ENCODE measurements around the gene EYS.

The EYS gene

DNA sequence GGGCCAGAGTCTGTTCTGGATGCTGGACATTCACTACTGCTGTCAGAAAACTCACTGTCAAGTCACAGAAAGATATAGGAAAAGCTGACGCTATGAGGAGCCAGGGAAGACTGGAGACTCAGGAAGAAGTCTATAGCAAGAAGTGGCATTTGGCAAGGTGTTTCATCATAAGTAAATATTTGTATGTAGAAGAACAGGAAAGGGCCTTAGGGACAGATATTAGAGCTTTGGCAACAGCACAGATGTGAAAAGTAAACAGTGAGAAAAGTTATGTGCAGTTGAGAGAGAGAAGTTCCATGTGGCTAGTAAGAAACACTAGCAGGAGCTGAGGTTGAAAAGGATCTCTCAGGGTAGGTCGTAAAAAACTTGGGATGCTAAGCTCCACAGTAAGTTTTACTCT, 1202.5 kb downstream of the EYS start:
- no peak overlapping the region for H3K4me2 ChIP-seq (ENCODE audit: low read length)
- no peaks in the 10 kb centered on the region for H3K79me2 ChIP-seq (ENCODE audit: control insufficient read depth, low read length)
- H4K20me1 ChIP-seq (ENCODE audit: control insufficient read depth, insufficient read depth, low read depth, low read length): no peaks in the 10 kb centered on the region
- H3K4me3 ChIP-seq (ENCODE audit: low read length): no peak overlapping the region
- H3K9me3 ChIP-seq (ENCODE audit: control insufficient read depth, insufficient read depth, low read length): no peaks in the 10 kb centered on the region
- no peaks in the 10 kb centered on the region for H3K36me3 ChIP-seq (ENCODE audit: control insufficient read depth, low read length)
- no peak overlapping the region for H3K27ac ChIP-seq (ENCODE audit: low read depth, low read length)
- TF ChIP-seq EZH2phosphoT487 (IDR thresholded peaks at IDR 0.05; ENCODE audit: borderline replicate concordance, low read length): no peak
- TF ChIP-seq, protein P1, sequence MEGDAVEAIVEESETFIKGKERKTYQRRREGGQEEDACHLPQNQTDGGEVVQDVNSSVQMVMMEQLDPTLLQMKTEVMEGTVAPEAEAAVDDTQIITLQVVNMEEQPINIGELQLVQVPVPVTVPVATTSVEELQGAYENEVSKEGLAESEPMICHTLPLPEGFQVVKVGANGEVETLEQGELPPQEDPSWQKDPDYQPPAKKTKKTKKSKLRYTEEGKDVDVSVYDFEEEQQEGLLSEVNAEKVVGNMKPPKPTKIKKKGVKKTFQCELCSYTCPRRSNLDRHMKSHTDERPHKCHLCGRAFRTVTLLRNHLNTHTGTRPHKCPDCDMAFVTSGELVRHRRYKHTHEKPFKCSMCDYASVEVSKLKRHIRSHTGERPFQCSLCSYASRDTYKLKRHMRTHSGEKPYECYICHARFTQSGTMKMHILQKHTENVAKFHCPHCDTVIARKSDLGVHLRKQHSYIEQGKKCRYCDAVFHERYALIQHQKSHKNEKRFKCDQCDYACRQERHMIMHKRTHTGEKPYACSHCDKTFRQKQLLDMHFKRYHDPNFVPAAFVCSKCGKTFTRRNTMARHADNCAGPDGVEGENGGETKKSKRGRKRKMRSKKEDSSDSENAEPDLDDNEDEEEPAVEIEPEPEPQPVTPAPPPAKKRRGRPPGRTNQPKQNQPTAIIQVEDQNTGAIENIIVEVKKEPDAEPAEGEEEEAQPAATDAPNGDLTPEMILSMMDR (IDR thresholded peaks at IDR 0.05; ENCODE audit: low read depth, low read length, poor library complexity, severe bottlenecking): no peak
- H3K4me1 ChIP-seq (ENCODE audit: control insufficient read depth, low read length): no peaks in the 10 kb centered on the region
- no peaks in the 10 kb centered on the region for H3F3A ChIP-seq (ENCODE audit: control insufficient read depth, insufficient read depth)
- H3K27me3 ChIP-seq (ENCODE audit: control insufficient read depth, low read length): no peaks in the 10 kb centered on the region
- H3K9me2 ChIP-seq (replicated peaks; ENCODE audit: control insufficient read depth, low read length): no peaks in the 10 kb centered on the region

- Histone ChIP-seq H3K4me1 (ENCODE audit: control insufficient read depth, low read length) (no peaks in the 10 kb centered on the region), H3K27me3 (ENCODE audit: control insufficient read depth, low read length) (no peaks in the 10 kb centered on the region), H3F3A (ENCODE audit: control insufficient read depth, insufficient read depth) (no peaks in the 10 kb centered on the region), H4K20me1 (ENCODE audit: control insufficient read depth, insufficient read depth, low read depth, low read length) (no peaks in the 10 kb centered on the region), H3K27ac (ENCODE audit: low read depth, low read length) (no peak overlapping the region), H3K79me2 (ENCODE audit: control insufficient read depth, low read length) (no peaks in the 10 kb centered on the region), H3K4me3 (ENCODE audit: low read length) (no peak overlapping the region), H3K4me2 (ENCODE audit: low read length) (no peak overlapping the region), H3K9me2 (replicated peaks; ENCODE audit: control insufficient read depth, low read length) (no peaks in the 10 kb centered on the region), H3K9me3 (ENCODE audit: control insufficient read depth, insufficient read depth, low read length) (no peaks in the 10 kb centered on the region), H3K36me3 (ENCODE audit: control insufficient read depth, low read length) (no peaks in the 10 kb centered on the region)
- TF ChIP-seq EZH2phosphoT487 (IDR thresholded peaks at IDR 0.05; ENCODE audit: borderline replicate concordance, low read length): no peak
Measured at GRCh38 chr6:64502801-64503200, 1204.2 kb downstream of the EYS start.

GRCh38 chr6:64497634-64498033, 1209.4 kb downstream of the EYS start:
- H3K4me1 ChIP-seq (ENCODE audit: control insufficient read depth, low read length): no peaks in the 10 kb centered on the region
- H3K79me2 ChIP-seq (ENCODE audit: control insufficient read depth, low read length): no peaks in the 10 kb centered on the region
- no peaks in the 10 kb centered on the region for H3K9me3 ChIP-seq (ENCODE audit: control insufficient read depth, insufficient read depth, low read length)
- H3K4me3 ChIP-seq (ENCODE audit: low read length): no peak overlapping the region
- no peaks in the 10 kb centered on the region for H4K20me1 ChIP-seq (ENCODE audit: control insufficient read depth, insufficient read depth, low read depth, low read length)
- TF ChIP-seq, protein P1 (IDR thresholded peaks at IDR 0.05; ENCODE audit: low read depth, low read length, poor library complexity, severe bottlenecking): no peak
- TF ChIP-seq EZH2phosphoT487 (IDR thresholded peaks at IDR 0.05; ENCODE audit: borderline replicate concordance, low read length): no peak
- H3K27ac ChIP-seq (ENCODE audit: low read depth, low read length): no peak overlapping the region
- H3K27me3 ChIP-seq (ENCODE audit: control insufficient read depth, low read length): no peaks in the 10 kb centered on the region
- H3K36me3 ChIP-seq (ENCODE audit: control insufficient read depth, low read length): no peaks in the 10 kb centered on the region
- no peaks in the 10 kb centered on the region for H3K9me2 ChIP-seq (replicated peaks; ENCODE audit: control insufficient read depth, low read length)
- H3K4me2 ChIP-seq (ENCODE audit: low read length): no peak overlapping the region
- no peaks in the 10 kb centered on the region for H3F3A ChIP-seq (ENCODE audit: control insufficient read depth, insufficient read depth)

GRCh38 chr6:64489763-64490162, 1217.3 kb downstream of the EYS start:
- H3K36me3 ChIP-seq (ENCODE audit: control insufficient read depth, low read length): no peaks in the 10 kb centered on the region
- no peak overlapping the region for H3K4me3 ChIP-seq (ENCODE audit: low read length)
- no peaks in the 10 kb centered on the region for H3K9me3 ChIP-seq (ENCODE audit: control insufficient read depth, insufficient read depth, low read length)
- H4K20me1 ChIP-seq (ENCODE audit: control insufficient read depth, insufficient read depth, low read depth, low read length): no peaks in the 10 kb centered on the region
- no peaks in the 10 kb centered on the region for H3K4me1 ChIP-seq (ENCODE audit: control insufficient read depth, low read length)
- no peaks in the 10 kb centered on the region for H3K27me3 ChIP-seq (ENCODE audit: control insufficient read depth, low read length)
- no peak for TF ChIP-seq EZH2phosphoT487 (IDR thresholded peaks at IDR 0.05; ENCODE audit: borderline replicate concordance, low read length)
- TF ChIP-seq, protein P1 (IDR thresholded peaks at IDR 0.05; ENCODE audit: low read depth, low read length, poor library complexity, severe bottlenecking): no peak
- H3F3A ChIP-seq (ENCODE audit: control insufficient read depth, insufficient read depth): no peaks in the 10 kb centered on the region
- H3K9me2 ChIP-seq (replicated peaks; ENCODE audit: control insufficient read depth, low read length): no peaks in the 10 kb centered on the region
- H3K79me2 ChIP-seq (ENCODE audit: control insufficient read depth, low read length): no peaks in the 10 kb centered on the region
- H3K27ac ChIP-seq (ENCODE audit: low read depth, low read length): no peak overlapping the region
- H3K4me2 ChIP-seq (ENCODE audit: low read length): no peak overlapping the region
